B cell (primary cell): ENCODE data around the gene DDAH2.

Experiments used
- EZH2 ChIP-seq: IDR thresholded peaks from 2 replicates; pipeline ENCODE4 v1.6.1; 2012; ENCODE audit warnings: borderline replicate concordance, low read depth, mild to moderate bottlenecking, moderate library complexity, low read length; ENCODE audit not compliant: insufficient read depth, poor library complexity, severe bottlenecking
- TF ChIP-seq, protein P1 (sequence below): fragments of 200-600 bp; IDR thresholded peaks from one replicate; pipeline ENCODE4 v1.8.0; 2022; ENCODE audit warnings: antibody characterized with exemption, mild to moderate bottlenecking

DNA sequence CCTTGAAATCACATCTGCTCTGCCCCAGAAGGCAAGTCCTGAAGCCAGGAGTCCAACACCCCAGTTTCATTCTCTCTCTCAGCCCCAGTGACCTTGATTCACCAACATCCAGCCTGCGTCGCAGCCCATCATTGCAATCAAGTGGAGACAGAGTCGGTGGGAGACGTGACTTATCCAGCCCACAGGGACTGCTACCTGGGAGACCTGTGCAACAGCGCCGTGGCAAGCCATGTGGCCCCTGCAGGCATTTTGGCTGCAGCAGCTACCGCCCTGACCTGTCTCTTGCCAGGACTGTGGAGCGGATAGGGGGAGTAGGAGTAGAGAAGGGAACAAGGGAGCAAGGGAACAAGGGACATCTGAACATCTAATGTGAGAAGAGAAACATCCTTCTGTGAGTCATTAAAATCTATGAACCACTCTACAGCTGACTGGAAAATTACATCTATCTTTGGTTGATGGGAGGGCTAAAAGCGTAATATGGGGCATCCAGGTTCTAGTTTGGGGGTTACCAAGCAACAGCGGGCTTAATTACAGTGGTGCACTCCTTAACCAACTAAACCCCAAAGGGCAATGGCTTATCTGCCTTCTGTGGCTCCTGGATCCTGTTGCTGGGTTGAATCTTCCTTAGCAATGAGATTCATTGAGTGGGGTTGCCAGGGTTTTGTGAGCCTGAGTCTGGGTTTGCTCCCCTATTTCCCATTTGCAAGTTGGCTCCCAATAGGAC is 11.4 kb downstream of the DDAH2 start:
- TF ChIP-seq, protein P1, sequence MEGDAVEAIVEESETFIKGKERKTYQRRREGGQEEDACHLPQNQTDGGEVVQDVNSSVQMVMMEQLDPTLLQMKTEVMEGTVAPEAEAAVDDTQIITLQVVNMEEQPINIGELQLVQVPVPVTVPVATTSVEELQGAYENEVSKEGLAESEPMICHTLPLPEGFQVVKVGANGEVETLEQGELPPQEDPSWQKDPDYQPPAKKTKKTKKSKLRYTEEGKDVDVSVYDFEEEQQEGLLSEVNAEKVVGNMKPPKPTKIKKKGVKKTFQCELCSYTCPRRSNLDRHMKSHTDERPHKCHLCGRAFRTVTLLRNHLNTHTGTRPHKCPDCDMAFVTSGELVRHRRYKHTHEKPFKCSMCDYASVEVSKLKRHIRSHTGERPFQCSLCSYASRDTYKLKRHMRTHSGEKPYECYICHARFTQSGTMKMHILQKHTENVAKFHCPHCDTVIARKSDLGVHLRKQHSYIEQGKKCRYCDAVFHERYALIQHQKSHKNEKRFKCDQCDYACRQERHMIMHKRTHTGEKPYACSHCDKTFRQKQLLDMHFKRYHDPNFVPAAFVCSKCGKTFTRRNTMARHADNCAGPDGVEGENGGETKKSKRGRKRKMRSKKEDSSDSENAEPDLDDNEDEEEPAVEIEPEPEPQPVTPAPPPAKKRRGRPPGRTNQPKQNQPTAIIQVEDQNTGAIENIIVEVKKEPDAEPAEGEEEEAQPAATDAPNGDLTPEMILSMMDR, result no peak
- no peak for TF ChIP-seq EZH2
